HepG2 (cell line): ENCODE results near the gene CCDC157. TPM values are rescaled to one million over a fixed set of nuclear protein-coding genes. Genes with fewer than 3 reads are reported as not detected.

Source experiments
- CCDC6 ChIP-seq: sonication (generic); formaldehyde crosslinking; IDR thresholded peaks from 2 replicates; pipeline ENCODE4 v1.8.1; 2022; ENCODE audit warnings: mild to moderate bottlenecking, missing genetic modification reagents, moderate library complexity
- HNF4A ChIP-seq: sonication (generic); formaldehyde crosslinking; IDR thresholded peaks from 2 replicates; pipeline ENCODE4 v1.4.0; 2020; ENCODE audit warnings: missing genetic modification reagents
- MED8 ChIP-seq: sonication (generic); formaldehyde crosslinking; IDR thresholded peaks from 2 replicates; pipeline ENCODE4 v1.8.1; 2023; ENCODE audit warnings: mild to moderate bottlenecking, missing genetic modification reagents; ENCODE audit not compliant: insufficient replicate concordance
- RBM39 ChIP-seq: fragments of 200-400 bp; formaldehyde crosslinking; IDR thresholded peaks from one replicate; pipeline ENCODE4 v1.6.1; 2018; ENCODE audit warnings: antibody characterized with exemption, mild to moderate bottlenecking, low read depth, low read length; ENCODE audit not compliant: poor library complexity, severe bottlenecking
- ZHX2 ChIP-seq, 2 experiments: sonication (generic) in 1 of 2; formaldehyde crosslinking in 1 of 2; IDR thresholded peaks; 2 replicates each; pipeline versions ENCODE4 v1.6.1 to v1.9.0; 2014 to 2022; ENCODE audit warnings: antibody characterized with exemption in 1 of 2, borderline replicate concordance in 1 of 2, inconsistent platforms in 1 of 2, low read depth in 1 of 2, missing genetic modification reagents in 1 of 2
- ZNF253 ChIP-seq: sonication (generic); formaldehyde crosslinking; IDR thresholded peaks from 2 replicates; pipeline ENCODE4 v1.8.0; 2022; ENCODE audit warnings: mild to moderate bottlenecking, missing genetic modification reagents, borderline replicate concordance
- polyA plus RNA-seq, 8 experiments: library from polyadenylated mRNA; depleted of rRNA in 3 of 8; stranded (reverse) in 7 of 8; unstranded in 1 of 8; fragments of >200 nt; fragmentation: Illumina TruSeq in 4 of 8; extraction: Trizol in 4 of 8; gene quantifications; 2 replicates each; pipeline versions ENCODE4 v1.2.1 to v1.2.3, GENCODE V29; 2011 to 2016; ENCODE audit warnings: low read depth in 4 of 8, missing spikeins in 1 of 8, mixed read lengths in 1 of 8; ENCODE audit not compliant: insufficient read depth in 1 of 8
- small RNA-seq, 3 experiments: library from RNA; depleted of rRNA; stranded (forward); fragments of <200 nt; gene quantifications; one replicate each; pipeline ENCODE3, GENCODE V24; 2012; ENCODE audit warnings: low read depth in 2 of 3, low replicate concordance in 1 of 3; ENCODE audit not compliant: insufficient read length in 3 of 3, insufficient read depth in 2 of 3
- total RNA-seq, 5 experiments: library from RNA; depleted of rRNA; stranded (reverse); fragments of >200 nt; fragmentation: Illumina TruSeq; extraction: Trizol; gene quantifications; 2 replicates each; pipeline ENCODE4 v1.2.3, GENCODE V29; 2016; ENCODE audit warnings: low read depth in 1 of 5
- TF ChIP-seq, protein P1 (sequence below): sonication (generic); formaldehyde crosslinking; IDR thresholded peaks from 2 replicates; pipeline ENCODE4 v1.5.0; 2020; ENCODE audit warnings: missing genetic modification reagents
- TF ChIP-seq, protein P2 (sequence below): sonication (generic); formaldehyde crosslinking; IDR thresholded peaks from 2 replicates; pipeline ENCODE4 v1.4.0; 2020; ENCODE audit warnings: missing genetic modification reagents, borderline replicate concordance

Gene CCDC157
- total and polyA plus RNA-seq, 2 of the 13 experiments (the other 11 are each of a cell fraction or from before 2014, with no cell fraction given): 1.4 to 1.6 TPM

- TF ChIP-seq MED8 (no peak), CCDC6 (no peak), ZNF253 (CRISPR knock-in tag) (no peak), ZHX2 (IDR thresholded peaks at IDR 0.05; ENCODE audit: low read depth) (0 out of 2 replicates have a peak, but pooled peaks have one; percentile 15), ZHX2 (CRISPR knock-in tag; IDR thresholded peaks at IDR 0.05; ENCODE audit: borderline replicate concordance) (no peak), HNF4A (no peak), RBM39 (peak; percentile 55)
- TF ChIP-seq, protein P1, sequence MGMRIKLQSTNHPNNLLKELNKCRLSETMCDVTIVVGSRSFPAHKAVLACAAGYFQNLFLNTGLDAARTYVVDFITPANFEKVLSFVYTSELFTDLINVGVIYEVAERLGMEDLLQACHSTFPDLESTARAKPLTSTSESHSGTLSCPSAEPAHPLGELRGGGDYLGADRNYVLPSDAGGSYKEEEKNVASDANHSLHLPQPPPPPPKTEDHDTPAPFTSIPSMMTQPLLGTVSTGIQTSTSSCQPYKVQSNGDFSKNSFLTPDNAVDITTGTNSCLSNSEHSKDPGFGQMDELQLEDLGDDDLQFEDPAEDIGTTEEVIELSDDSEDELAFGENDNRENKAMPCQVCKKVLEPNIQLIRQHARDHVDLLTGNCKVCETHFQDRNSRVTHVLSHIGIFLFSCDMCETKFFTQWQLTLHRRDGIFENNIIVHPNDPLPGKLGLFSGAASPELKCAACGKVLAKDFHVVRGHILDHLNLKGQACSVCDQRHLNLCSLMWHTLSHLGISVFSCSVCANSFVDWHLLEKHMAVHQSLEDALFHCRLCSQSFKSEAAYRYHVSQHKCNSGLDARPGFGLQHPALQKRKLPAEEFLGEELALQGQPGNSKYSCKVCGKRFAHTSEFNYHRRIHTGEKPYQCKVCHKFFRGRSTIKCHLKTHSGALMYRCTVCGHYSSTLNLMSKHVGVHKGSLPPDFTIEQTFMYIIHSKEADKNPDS (CRISPR knock-in tag): no peak
- TF ChIP-seq, protein P2, sequence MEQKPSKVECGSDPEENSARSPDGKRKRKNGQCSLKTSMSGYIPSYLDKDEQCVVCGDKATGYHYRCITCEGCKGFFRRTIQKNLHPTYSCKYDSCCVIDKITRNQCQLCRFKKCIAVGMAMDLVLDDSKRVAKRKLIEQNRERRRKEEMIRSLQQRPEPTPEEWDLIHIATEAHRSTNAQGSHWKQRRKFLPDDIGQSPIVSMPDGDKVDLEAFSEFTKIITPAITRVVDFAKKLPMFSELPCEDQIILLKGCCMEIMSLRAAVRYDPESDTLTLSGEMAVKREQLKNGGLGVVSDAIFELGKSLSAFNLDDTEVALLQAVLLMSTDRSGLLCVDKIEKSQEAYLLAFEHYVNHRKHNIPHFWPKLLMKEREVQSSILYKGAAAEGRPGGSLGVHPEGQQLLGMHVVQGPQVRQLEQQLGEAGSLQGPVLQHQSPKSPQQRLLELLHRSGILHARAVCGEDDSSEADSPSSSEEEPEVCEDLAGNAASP (CRISPR knock-in tag): peak; percentile 52
- TF ChIP-seq, all 625 proteins: peak for 159
Observed at GRCh38 chr22:30425616-30426387, 69.0 kb downstream of the CCDC157 start, which contains the start of gene MTFP1 (continued).

Small RNA genes lying within 50 kb of the gene (small RNA-seq; reads per million reads assigned to genes)
- gene AC004832.3 (0 reads per million in 3 experiments), gene RNU6-564P (0 reads per million in 3 experiments)

Other genes with a start within 250 kb of the CCDC157 start
- 1.5 and 3.6 TPM in 2 replicates for gene LIF, start 110.2 kb upstream of the CCDC157 start, total RNA-seq (2016; rRNA removed; fragmentation: Illumina TruSeq; extraction: Trizol)
- gene LIF, start 110.2 kb upstream of the CCDC157 start, polyA plus RNA-seq (2011; rRNA removed): 8.5 and 12.1 TPM in 2 replicates
- not detected in 2 replicates for gene OSM, start 90.2 kb upstream of the CCDC157 start, total RNA-seq (2016; rRNA removed; fragmentation: Illumina TruSeq; extraction: Trizol)
- gene OSM, start 90.2 kb upstream of the CCDC157 start, polyA plus RNA-seq (2011; rRNA removed): 0.07 TPM in 1 of 2 replicates, not detected in the other
- 1.1 and 2.6 TPM in 2 replicates for gene CASTOR1, start 67.5 kb upstream of the CCDC157 start, total RNA-seq (2016; rRNA removed; fragmentation: Illumina TruSeq; extraction: Trizol)
- gene CASTOR1, start 67.5 kb upstream of the CCDC157 start, polyA plus RNA-seq (2011; rRNA removed): 4.4 and 6.2 TPM in 2 replicates
- gene TBC1D10A, start 30.1 kb upstream of the CCDC157 start, total RNA-seq (2016; rRNA removed; fragmentation: Illumina TruSeq; extraction: Trizol): 3.6 and 4.2 TPM in 2 replicates
- gene TBC1D10A, start 30.1 kb upstream of the CCDC157 start, polyA plus RNA-seq (2011; rRNA removed): 4.9 and 6.0 TPM in 2 replicates
- 22.0 and 31.8 TPM in 2 replicates for gene SF3A1, start 113 bp upstream of the CCDC157 start, total RNA-seq (2016; rRNA removed; fragmentation: Illumina TruSeq; extraction: Trizol)
- 10.0 and 16.2 TPM in 2 replicates for gene SF3A1, start 113 bp upstream of the CCDC157 start, polyA plus RNA-seq (2011; rRNA removed)
- gene RNF215, start 30.4 kb downstream of the CCDC157 start, total RNA-seq (2016; rRNA removed; fragmentation: Illumina TruSeq; extraction: Trizol): 2.4 and 5.3 TPM in 2 replicates
- 6.1 and 9.2 TPM in 2 replicates for gene RNF215, start 30.4 kb downstream of the CCDC157 start, polyA plus RNA-seq (2011; rRNA removed)
- gene SEC14L2, start 40.0 kb downstream of the CCDC157 start, total RNA-seq (2016; rRNA removed; fragmentation: Illumina TruSeq; extraction: Trizol): 4.1 and 5.3 TPM in 2 replicates
- 5.1 and 9.1 TPM in 2 replicates for gene SEC14L2, start 40.0 kb downstream of the CCDC157 start, polyA plus RNA-seq (2011; rRNA removed)
- gene MTFP1, start 68.8 kb downstream of the CCDC157 start, total RNA-seq (2016; rRNA removed; fragmentation: Illumina TruSeq; extraction: Trizol): 40.3 and 45.6 TPM in 2 replicates
- 29.5 TPM in 2 replicates for gene MTFP1, start 68.8 kb downstream of the CCDC157 start, polyA plus RNA-seq (2011; rRNA removed)
- not detected in 2 replicates for gene SEC14L3, start 115.0 kb downstream of the CCDC157 start, total RNA-seq (2016; rRNA removed; fragmentation: Illumina TruSeq; extraction: Trizol)
- gene SEC14L3, start 115.0 kb downstream of the CCDC157 start, polyA plus RNA-seq (2011; rRNA removed): not detected in 2 replicates
- not detected in 2 replicates for gene SEC14L4, start 148.7 kb downstream of the CCDC157 start, total RNA-seq (2016; rRNA removed; fragmentation: Illumina TruSeq; extraction: Trizol)
- 0.59 and 0.93 TPM in 2 replicates for gene SEC14L4, start 148.7 kb downstream of the CCDC157 start, polyA plus RNA-seq (2011; rRNA removed)
- 0.09 and 0.11 TPM in 2 replicates for gene SEC14L6, start 189.7 kb downstream of the CCDC157 start, total RNA-seq (2016; rRNA removed; fragmentation: Illumina TruSeq; extraction: Trizol)
- 9.3 and 13.7 TPM in 2 replicates for gene SEC14L6, start 189.7 kb downstream of the CCDC157 start, polyA plus RNA-seq (2011; rRNA removed)
- 1.8 and 4.4 TPM in 2 replicates for gene GAL3ST1, start 217.7 kb downstream of the CCDC157 start, total RNA-seq (2016; rRNA removed; fragmentation: Illumina TruSeq; extraction: Trizol)
- gene GAL3ST1, start 217.7 kb downstream of the CCDC157 start, polyA plus RNA-seq (2011; rRNA removed): 14.7 and 18.9 TPM in 2 replicates
- gene PES1, start 234.9 kb downstream of the CCDC157 start, total RNA-seq (2016; rRNA removed; fragmentation: Illumina TruSeq; extraction: Trizol): 94.7 and 111 TPM in 2 replicates
- gene PES1, start 234.9 kb downstream of the CCDC157 start, polyA plus RNA-seq (2011; rRNA removed): 65.1 and 70.0 TPM in 2 replicates